CD4-positive, CD25-positive, alpha-beta regulatory T cell (primary cell): ENCODE data around the gene PDGFRA. TPM values are rescaled to one million over a fixed set of nuclear protein-coding genes. Genes with fewer than 3 reads are reported as not detected.
A peak's percentile ranks its signal among the peaks of the same experiment; 100 is the strongest.
"Not testable (repeated sequence)": the region's sequence is repeated elsewhere in the genome, so short reads cannot be mapped to it uniquely, and the experiment has no call there.

Experiments
- ATAC-seq, 2 donors: fragments of 150-1000 bp; cut with Tn5 transposase; one replicate each; pipeline ENCODE4 v1.10.0; 2021; ENCODE audit warnings: low read depth in 2 of 2, moderate number of reproducible peaks in 2 of 2, moderate library complexity in 1 of 2
- DNase-seq, 3 donors: peaks; one replicate each; pipeline versions ENCODE4 v3.0.0 to v3.0.0-alpha.2; 2012 to 2022; ENCODE audit warnings: mixed read lengths in 1 of 3
- H3K27ac ChIP-seq: one replicate; pipeline ENCODE4 v1.7.0; 2013; ENCODE audit warnings: mild to moderate bottlenecking, low read length; ENCODE audit not compliant: insufficient read depth, poor library complexity, severe bottlenecking
- H3K27me3 ChIP-seq: one replicate; pipeline ENCODE4 v1.7.0; 2013; ENCODE audit warnings: low read length; ENCODE audit not compliant: control insufficient read depth, insufficient read depth
- H3K36me3 ChIP-seq: one replicate; pipeline ENCODE4 v1.7.0; 2013; ENCODE audit warnings: mild to moderate bottlenecking, low read length, moderate library complexity; ENCODE audit not compliant: control insufficient read depth, insufficient read depth
- H3K4me1 ChIP-seq: 2 replicates; pipeline ENCODE4 v1.7.0; 2013; ENCODE audit warnings: mild to moderate bottlenecking, low read length; ENCODE audit not compliant: insufficient read depth, control insufficient read depth, poor library complexity, severe bottlenecking
- H3K4me3 ChIP-seq: one replicate; pipeline ENCODE4 v1.7.0; 2013; ENCODE audit warnings: low read depth, mild to moderate bottlenecking, low read length, moderate library complexity
- H3K9me3 ChIP-seq, 2 experiments: 1 replicate in 1 of 2; 2 replicates in 1 of 2; pipeline ENCODE4 v1.7.0; 2013; ENCODE audit warnings: low read length in 2 of 2, mild to moderate bottlenecking in 1 of 2, moderate library complexity in 1 of 2; ENCODE audit not compliant: control insufficient read depth in 2 of 2
- H3K27ac Mint-ChIP-seq, 3 donors: one replicate each; pipeline ENCODE4 v1.8.0; 2020 to 2022; ENCODE audit warnings: mild to moderate bottlenecking in 3 of 3, mixed read lengths in 3 of 3, moderate library complexity in 2 of 3
- H3K27me3 Mint-ChIP-seq: one replicate; pipeline ENCODE4 v1.8.0; 2022; ENCODE audit warnings: mild to moderate bottlenecking, mixed read lengths
- H3K36me3 Mint-ChIP-seq: one replicate; pipeline ENCODE4 v1.8.0; 2020; ENCODE audit warnings: mixed read lengths
- H3K4me1 Mint-ChIP-seq, 4 donors: one replicate each; pipeline ENCODE4 v1.8.0; 2020 to 2022; ENCODE audit warnings: mixed read lengths in 4 of 4, mild to moderate bottlenecking in 1 of 4
- H3K4me3 Mint-ChIP-seq, 4 donors: one replicate each; pipeline ENCODE4 v1.8.0; 2020 to 2022; ENCODE audit warnings: mild to moderate bottlenecking in 4 of 4, mixed read lengths in 4 of 4, moderate library complexity in 3 of 4
- H3K9me3 Mint-ChIP-seq, 7 donors: one replicate each; pipeline ENCODE4 v1.8.0; 2020 to 2022; ENCODE audit warnings: mixed read lengths in 7 of 7, mild to moderate bottlenecking in 3 of 7, moderate library complexity in 2 of 7
- polyA plus RNA-seq, 4 donors: library from polyadenylated mRNA; unstranded; fragments of 300-500 nt; fragmentation: Illumina TruSeq; gene quantifications; one replicate each; pipeline ENCODE4 v1.2.3, GENCODE V29; 2021
- total RNA-seq: library from RNA; stranded (reverse); gene quantifications from one replicate; pipeline ENCODE4 v1.2.3, GENCODE V29; 2022

The PDGFRA gene
- total and polyA plus RNA-seq, 5 donors from 2014 or later, result not detected

DNA sequence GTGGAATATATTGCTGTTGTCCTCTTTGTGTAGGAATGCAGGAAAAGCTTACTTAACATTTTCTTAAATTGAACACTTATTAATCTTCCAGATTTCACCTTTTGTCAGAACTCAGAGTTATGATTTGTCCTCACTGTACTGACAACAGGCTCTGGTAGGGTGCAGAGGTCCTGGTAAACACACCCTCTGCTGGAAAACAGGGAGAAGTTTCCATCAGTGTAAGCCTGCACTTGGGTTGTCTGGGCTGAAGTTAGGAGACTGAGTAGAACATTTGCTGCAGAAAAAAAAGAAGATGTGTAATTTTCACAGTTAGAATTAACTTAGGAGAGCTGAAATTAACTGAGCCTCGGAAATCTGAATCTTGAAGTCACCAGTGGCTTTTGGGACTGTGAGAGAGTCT lies 23.2 kb downstream of the PDGFRA start:
- not testable (repeated sequence) for ATAC-seq, H3K4me3 Mint-ChIP-seq, H3K4me1 ChIP-seq, H3K36me3 ChIP-seq, DNase-seq, H3K27ac ChIP-seq, H3K27ac Mint-ChIP-seq, H3K27me3 ChIP-seq, H3K27me3 Mint-ChIP-seq, H3K9me3 ChIP-seq, H3K4me1 Mint-ChIP-seq, H3K9me3 Mint-ChIP-seq, H3K36me3 Mint-ChIP-seq, H3K4me3 ChIP-seq

DNA sequence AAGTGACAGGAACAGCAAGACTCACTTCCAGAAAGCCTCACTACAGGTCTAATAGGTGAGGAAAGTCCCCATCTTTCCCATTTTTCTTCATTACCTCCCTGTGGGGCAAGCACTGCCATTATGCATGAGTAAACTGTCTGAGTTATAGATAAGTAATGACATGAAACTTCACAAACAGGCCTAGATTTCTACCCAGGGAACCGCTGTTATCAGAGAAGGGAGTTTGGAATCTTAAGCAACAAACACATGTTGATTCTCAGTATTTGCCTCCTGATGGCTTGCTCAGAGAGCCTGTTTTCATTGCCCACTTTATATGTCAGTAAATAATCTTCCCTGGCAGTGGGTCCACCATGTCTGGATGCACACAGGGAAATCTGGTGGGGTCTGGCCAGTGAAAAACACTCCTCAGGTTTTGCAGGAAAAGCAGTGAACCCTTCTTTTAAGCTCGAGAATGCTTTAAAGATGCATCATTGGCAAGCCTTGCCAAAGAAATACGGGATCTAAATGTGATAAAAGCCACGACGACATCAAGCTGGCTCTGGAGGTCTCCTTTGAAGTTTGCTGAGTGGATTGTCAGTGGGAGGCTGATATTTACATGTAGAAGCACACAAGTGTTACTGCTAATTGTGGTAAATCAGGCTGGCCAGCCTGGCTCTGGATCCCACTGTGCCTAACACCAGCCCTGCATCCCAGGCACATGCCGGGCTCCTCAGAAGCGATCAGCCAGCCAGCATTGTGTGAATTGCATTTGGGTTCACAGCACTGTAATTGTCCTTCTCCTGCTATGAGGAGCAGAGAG lies 25.2 kb downstream of the PDGFRA start:
- Mint-ChIP-seq H3K27me3 (no peaks in the 10 kb centered on the region), H3K36me3 (no peaks in the 10 kb centered on the region), H3K27ac (peak overlapping the region in 1 of 3 donors; percentile 38), H3K4me3 (no peak overlapping the region), H3K4me1 (no peaks in the 10 kb centered on the region), H3K9me3 (peaks cover 0 to 2% (median 1%) of the 10 kb centered on the region in 7 donors)
- Histone ChIP-seq H3K4me3 (no peak overlapping the region), H3K4me1 (no peaks in the 10 kb centered on the region), H3K9me3 (no peaks in the 10 kb centered on the region), H3K27me3 (no peaks in the 10 kb centered on the region), H3K27ac (no peak overlapping the region), H3K36me3 (no peaks in the 10 kb centered on the region)
- ATAC-seq (no peak), DNase-seq (no peak)

DNA sequence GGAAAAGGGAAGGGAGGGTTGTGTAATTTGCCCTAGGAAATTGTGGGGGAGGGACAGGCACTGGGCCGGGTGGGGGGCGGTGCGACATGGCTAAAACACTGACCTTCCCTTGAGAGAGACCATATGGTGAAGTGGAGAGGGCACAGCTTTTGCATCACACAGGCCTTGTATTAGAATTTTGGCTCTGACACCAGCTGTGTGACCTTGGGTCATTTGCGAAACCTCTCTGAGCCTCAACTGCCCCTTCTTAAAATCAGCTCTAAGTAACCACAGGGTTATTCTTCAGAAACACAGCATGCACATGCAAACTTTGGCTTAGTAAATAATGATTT lies 25.8 kb downstream of the PDGFRA start:
- H3K36me3 ChIP-seq, result no peaks in the 10 kb centered on the region
- no peak overlapping the region for H3K27ac ChIP-seq
- no peak overlapping the region for H3K4me3 Mint-ChIP-seq
- no peak for ATAC-seq
- H3K9me3 Mint-ChIP-seq, result peaks cover 0 to 2% (median 0%) of the 10 kb centered on the region in 7 donors
- no peak overlapping the region for H3K4me3 ChIP-seq
- no peaks in the 10 kb centered on the region for H3K4me1 Mint-ChIP-seq
- H3K27me3 Mint-ChIP-seq, result no peaks in the 10 kb centered on the region
- no peaks in the 10 kb centered on the region for H3K4me1 ChIP-seq
- DNase-seq, result no peak
- no peaks in the 10 kb centered on the region for H3K9me3 ChIP-seq
- H3K27me3 ChIP-seq, result no peaks in the 10 kb centered on the region
- peak overlapping the region in 1 of 3 donors; percentile 38 for H3K27ac Mint-ChIP-seq
- H3K36me3 Mint-ChIP-seq, result no peaks in the 10 kb centered on the region

GRCh38 chr4:54255881-54256280 lies 26.8 kb downstream of the PDGFRA start:
- peaks cover 0 to 2% (median 0%) of the 10 kb centered on the region in 7 donors for H3K9me3 Mint-ChIP-seq
- no peak overlapping the region for H3K27ac ChIP-seq
- H3K9me3 ChIP-seq, result no peaks in the 10 kb centered on the region
- H3K27me3 ChIP-seq, result no peaks in the 10 kb centered on the region
- H3K36me3 ChIP-seq, result no peaks in the 10 kb centered on the region
- H3K27ac Mint-ChIP-seq, result no peak overlapping the region
- no peak for DNase-seq
- no peaks in the 10 kb centered on the region for H3K4me1 ChIP-seq
- H3K4me3 ChIP-seq, result no peak overlapping the region
- no peaks in the 10 kb centered on the region for H3K4me1 Mint-ChIP-seq
- no peaks in the 10 kb centered on the region for H3K27me3 Mint-ChIP-seq
- ATAC-seq, result no peak
- no peaks in the 10 kb centered on the region for H3K36me3 Mint-ChIP-seq
- peak overlapping the region in 1 of 4 donors; percentile 34 for H3K4me3 Mint-ChIP-seq

GRCh38 chr4:54256491-54257486 lies 27.7 kb downstream of the PDGFRA start:
- Histone ChIP-seq H3K4me1 (no peaks in the 10 kb centered on the region), H3K27me3 (no peaks in the 10 kb centered on the region), H3K9me3 (no peaks in the 10 kb centered on the region), H3K27ac (no peak overlapping the region), H3K4me3 (no peak overlapping the region), H3K36me3 (no peaks in the 10 kb centered on the region)
- Mint-ChIP-seq H3K27me3 (no peaks in the 10 kb centered on the region), H3K36me3 (no peaks in the 10 kb centered on the region), H3K27ac (no peak overlapping the region), H3K4me1 (no peaks in the 10 kb centered on the region), H3K9me3 (peaks cover 0 to 2% (median 0%) of the 10 kb centered on the region in 7 donors), H3K4me3 (no peak overlapping the region)
- ATAC-seq (no peak), DNase-seq (peak in 1 of 3 donors; percentile 41)

GRCh38 chr4:54265366-54265765 lies 36.3 kb downstream of the PDGFRA start:
- no peaks in the 10 kb centered on the region for H3K27me3 ChIP-seq
- Mint-ChIP-seq H3K27ac (no peak overlapping the region), H3K9me3 (peaks cover 0 to 2% (median 0%) of the 10 kb centered on the region in 7 donors), H3K36me3 (no peaks in the 10 kb centered on the region), H3K4me3 (no peak overlapping the region), H3K4me1 (no peaks in the 10 kb centered on the region), H3K27me3 (no peaks in the 10 kb centered on the region)
- ATAC-seq, result no peak
- H3K36me3 ChIP-seq, result no peaks in the 10 kb centered on the region
- no peaks in the 10 kb centered on the region for H3K4me1 ChIP-seq
- no peak overlapping the region for H3K27ac ChIP-seq
- H3K9me3 ChIP-seq, result no peaks in the 10 kb centered on the region
- no peak for DNase-seq
- H3K4me3 ChIP-seq, result no peak overlapping the region

- Histone ChIP-seq H3K4me3 (no peak overlapping the region), H3K27me3 (no peaks in the 10 kb centered on the region), H3K27ac (no peak overlapping the region), H3K36me3 (no peaks in the 10 kb centered on the region), H3K9me3 (no peaks in the 10 kb centered on the region), H3K4me1 (no peaks in the 10 kb centered on the region)
- DNase-seq (no peak), ATAC-seq (no peak)
- Mint-ChIP-seq H3K4me1 (no peaks in the 10 kb centered on the region), H3K27me3 (no peaks in the 10 kb centered on the region), H3K4me3 (no peak overlapping the region), H3K27ac (no peak overlapping the region), H3K9me3 (peaks cover 0 to 2% (median 0%) of the 10 kb centered on the region in 7 donors), H3K36me3 (no peaks in the 10 kb centered on the region)
Measured at GRCh38 chr4:54268151-54268550, 39.1 kb downstream of the PDGFRA start.
